Measurements from ENCODE around the gene RNF135. TPM values are rescaled to one million over a fixed set of nuclear protein-coding genes. Genes with fewer than 3 reads are reported as not detected.

Gene RNF135
- total RNA-seq, 1 experiment from 2014 or later, result 11.2 TPM

GRCh38 chr17:30950669-30951399, 20.0 kb upstream of the RNF135 start (continued):
- no peak for TF ChIP-seq SRF (IDR thresholded peaks at IDR 0.05; ENCODE audit: low read depth)
- no peak for TF ChIP-seq TCF7L2 (IDR thresholded peaks at IDR 0.05; ENCODE audit: borderline replicate concordance, extremely low read depth, insufficient read depth, insufficient read length)
- no peak for TF ChIP-seq EZH2 (IDR thresholded peaks at IDR 0.05)
- TF ChIP-seq JUND (IDR thresholded peaks at IDR 0.05), result no peak
- no peak for TF ChIP-seq RAD21 (IDR thresholded peaks at IDR 0.05; ENCODE audit: low read depth)
- no peak for TF ChIP-seq ZFX (IDR thresholded peaks at IDR 0.05)
- TF ChIP-seq SIN3A (IDR thresholded peaks at IDR 0.05; ENCODE audit: low read depth), result no peak

- DNase-seq (ENCODE audit: low read depth, low spot score) (no peak), ATAC-seq (no peak)
- H3K4me1 ChIP-seq (ENCODE audit: control insufficient read depth in 1 of 2, insufficient read depth in 2 of 2, low read length in 2 of 2), result no peaks in the 10 kb centered on the region; a peak in 1 of 4 replicates
- H3K9me2 ChIP-seq (ENCODE audit: insufficient read depth), result no peaks in the 10 kb centered on the region
- RAD21 ChIA-PET (ENCODE audit: low non-redundant PET in 1 of 2, low total read pairs in 2 of 2, uncharacterized antibody in 2 of 2, unreplicated experiment in 2 of 2), result no interaction called here
- POLR2A ChIA-PET, result no interaction called here
- H2AFZ ChIP-seq (ENCODE audit: low read depth, low read length, poor library complexity, severe bottlenecking), result no peak overlapping the region
- no peaks in the 10 kb centered on the region for H4K20me1 ChIP-seq (ENCODE audit: insufficient read depth)
- H3K4me3 ChIP-seq (replicated peaks in 1 of 2; ENCODE audit: low read depth in 1 of 2, low read length in 2 of 2), result no peak overlapping the region
- H3K36me3 ChIP-seq (ENCODE audit: control insufficient read depth in 1 of 2, insufficient read depth in 2 of 2, low read length in 2 of 2), result 0 out of 4 replicates have a peak, but pooled peaks cover 2 to 4% of the 10 kb centered on the region in 2 experiments
- no peak overlapping the region for H3K4me2 ChIP-seq (ENCODE audit: low read length)
- H3K9ac ChIP-seq (ENCODE audit: low read length), result no peak overlapping the region
- BruUV-seq (replicated peaks), result no TSS peak
- H3K79me2 ChIP-seq (ENCODE audit: insufficient read depth, low read length), result no peaks in the 10 kb centered on the region
- CTCF ChIA-PET, result no interaction called here
- no peaks in the 10 kb centered on the region for H3K27me3 ChIP-seq (ENCODE audit: insufficient read depth, low read length)
- H3K9me3 ChIP-seq (ENCODE audit: control insufficient read depth in 1 of 2, insufficient read depth in 1 of 2, low read depth in 1 of 2, low read length in 2 of 2), result no peaks in the 10 kb centered on the region
- H3K27ac ChIP-seq (ENCODE audit: low read depth, low read length), result no peak overlapping the region
- intact Hi-C loops (cut with micrococcal nuclease), result no loop called here
- no peak for TF ChIP-seq SIN3A (IDR thresholded peaks at IDR 0.05; ENCODE audit: low read depth)
- no peak for TF ChIP-seq ZFX (IDR thresholded peaks at IDR 0.05)
- TF ChIP-seq TCF7L2 (IDR thresholded peaks at IDR 0.05; ENCODE audit: borderline replicate concordance, extremely low read depth, insufficient read depth, insufficient read length), result no peak
- no peak for TF ChIP-seq CBX3 (IDR thresholded peaks at IDR 0.05; ENCODE audit: low read depth)
- no peak for TF ChIP-seq POLR2AphosphoS5 (IDR thresholded peaks at IDR 0.05; ENCODE audit: low read depth, low read length)
- no peak for TF ChIP-seq REST (IDR thresholded peaks at IDR 0.05; ENCODE audit: low read depth)
- TF ChIP-seq EZH2 (IDR thresholded peaks at IDR 0.05), result no peak
- no peak for TF ChIP-seq ELF1 (IDR thresholded peaks at IDR 0.05; ENCODE audit: borderline replicate concordance, low read depth)
- TF ChIP-seq ZNF274 (IDR thresholded peaks at IDR 0.05; ENCODE audit: low read depth, low read length), result no peak
Observed at GRCh38 chr17:30952638-30953393, 18.0 kb upstream of the RNF135 start.

Data from HCT116 (cell line).